Measurements from ENCODE around the gene SEC23A. TPM values are rescaled to one million over a fixed set of nuclear protein-coding genes. Genes with fewer than 3 reads are reported as not detected.
A peak's percentile ranks its signal among the peaks of the same experiment; 100 is the strongest.
"Not testable (repeated sequence)": the region's sequence is repeated elsewhere in the genome, so short reads cannot be mapped to it uniquely, and the experiment has no call there.

The SEC23A gene
- total RNA-seq, 5 donors from 2014 or later (not counting 1 experiment from before 2014, with no cell fraction given) = 42.5 to 58.2 (median 49.3) TPM

DNA sequence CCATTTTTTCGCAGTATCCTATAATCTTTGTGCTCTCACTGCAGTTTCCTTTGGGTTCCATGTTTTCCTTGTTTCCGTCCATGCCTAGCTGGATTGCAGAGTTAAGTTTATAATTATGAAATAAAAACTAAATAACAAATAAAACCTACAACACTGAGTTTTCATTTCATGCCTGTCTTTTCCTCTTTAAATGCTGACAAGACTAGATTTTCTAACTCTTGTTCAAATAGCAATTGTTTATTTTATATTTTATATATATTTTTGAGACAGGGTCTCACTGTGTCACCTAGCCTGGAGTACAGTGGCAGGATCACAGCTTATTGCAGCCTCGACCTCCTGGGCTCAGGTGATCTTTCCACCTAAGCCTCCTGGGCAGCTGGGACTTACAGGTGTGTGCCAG is 5.8 kb upstream of the SEC23A start:
- POLR2A ChIA-PET = interaction anchor here in 1 of 2 donors (0.7 kb wide), 1 partner anchor 22 kb away, joined by 3 read pairs; no protein-coding TSS in a partner anchor
- no peaks in the 10 kb centered on the region for H3K9me3 Mint-ChIP-seq
- H3K4me3 Mint-ChIP-seq = no peak overlapping the region
- peaks cover 0 to 4% of the 10 kb centered on the region in 2 donors for H3K27me3 Mint-ChIP-seq
- H3K4me1 Mint-ChIP-seq = peaks cover 7 to 20% (median 20%) of the 10 kb centered on the region in 3 donors
- no peak for ATAC-seq (replicated peaks in 1 of 4)
- Histone ChIP-seq H3K4me1 (ENCODE audit: control insufficient read depth in 1 of 2, extremely low read depth in 1 of 2, insufficient read depth in 2 of 2, low read length in 2 of 2) (peaks cover 5 to 8% of the 10 kb centered on the region in 2 experiments), H3K4me3 (ENCODE audit: control insufficient read depth in 1 of 2, extremely low read depth in 1 of 2, low read length in 1 of 2) (no peak overlapping the region), H3K9me3 (no peaks in the 10 kb centered on the region), H3K36me3 (ENCODE audit: control insufficient read depth in 2 of 2, extremely low read depth in 1 of 2, insufficient read depth in 1 of 2, low read length in 1 of 2) (no peaks in the 10 kb centered on the region), H3K27ac (ENCODE audit: low read length) (no peak overlapping the region), H3K27me3 (replicated peaks in 1 of 2; ENCODE audit: control insufficient read depth in 2 of 2, extremely low read depth in 1 of 2, insufficient read depth in 2 of 2, low read length in 1 of 2) (no peaks in the 10 kb centered on the region)
- CTCF ChIA-PET = no interaction called here
- WGBS (ENCODE audit: insufficient coverage) = 86% methylated on average over 1 of the region's 3 CpGs
- DNase-seq = no peak
- no peaks in the 10 kb centered on the region for H3K36me3 Mint-ChIP-seq
- no peak overlapping the region for H3K27ac Mint-ChIP-seq

DNA sequence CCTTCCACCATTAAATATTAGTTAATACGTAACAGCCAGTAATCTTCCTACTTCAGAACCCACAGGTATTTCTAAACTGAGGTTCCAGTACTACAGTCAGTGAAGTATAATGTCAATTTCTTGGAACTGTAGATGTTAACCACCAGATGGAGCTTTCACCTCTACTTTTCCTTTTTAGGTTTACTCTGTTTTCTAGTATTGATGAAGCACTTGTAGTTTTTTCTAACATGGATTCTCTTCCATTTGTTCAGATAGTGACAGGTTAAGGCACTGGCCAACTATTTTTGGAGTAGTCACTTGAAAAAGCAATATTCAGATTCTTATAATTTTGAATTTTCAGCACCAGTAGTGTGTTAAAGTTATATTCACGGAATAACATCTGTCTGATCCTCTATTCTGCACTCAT is 4.6 kb upstream of the SEC23A start:
- peak in 1 of 35 experiments; percentile 52 for DNase-seq

GRCh38 chr14:39104078-39104801 is 1.2 kb upstream of the SEC23A start:
- not testable (repeated sequence) for H3K27me3 ChIP-seq (replicated peaks in 1 of 2; ENCODE audit: control insufficient read depth in 2 of 2, extremely low read depth in 1 of 2, insufficient read depth in 2 of 2, low read length in 1 of 2); ATAC-seq (replicated peaks in 1 of 4); DNase-seq; H3K9me3 ChIP-seq; H3K9me3 Mint-ChIP-seq; H3K36me3 Mint-ChIP-seq; H3K27me3 Mint-ChIP-seq; H3K36me3 ChIP-seq (ENCODE audit: control insufficient read depth in 2 of 2, extremely low read depth in 1 of 2, insufficient read depth in 1 of 2, low read length in 1 of 2)
- H3K4me1 Mint-ChIP-seq = peaks cover 39 to 47% (median 42%) of the 10 kb centered on the region in 3 donors
- Histone ChIP-seq H3K27ac (ENCODE audit: low read length) (peak overlapping the region; percentile 93), H3K4me1 (ENCODE audit: control insufficient read depth in 1 of 2, extremely low read depth in 1 of 2, insufficient read depth in 2 of 2, low read length in 2 of 2) (peaks cover 11 to 24% of the 10 kb centered on the region in 2 experiments), H3K4me3 (ENCODE audit: control insufficient read depth in 1 of 2, extremely low read depth in 1 of 2, low read length in 1 of 2) (peak overlapping the region in 1 of 2 donors; percentile 82)
- WGBS (ENCODE audit: insufficient coverage) = 93% methylated on average over 10 of the region's 17 CpGs
- peak overlapping the region; percentile 96 to 98 for H3K27ac Mint-ChIP-seq
- ChIA-PET POLR2A (interaction anchor here (0.6 to 4.0 kb wide), 3 partner anchors 10 to 601 kb away, joined by 3 to 24 read pairs (median 4); partner anchors contain the start of gene GEMIN2 (in 1 of the 2)), CTCF (interaction anchor here in 1 of 2 donors (0.8 to 2.7 kb wide), 3 partner anchors 10 to 163 kb away, joined by 3 to 15 read pairs (median 4); partner anchors contain the start of gene GEMIN2)
- H3K4me3 Mint-ChIP-seq = peak overlapping the region; percentile 93 to 97 (median 95)

More for the DNA sequence above, 4.6 kb upstream of the SEC23A start:
- Mint-ChIP-seq H3K9me3 (no peaks in the 10 kb centered on the region), H3K27ac (no peak overlapping the region), H3K27me3 (peaks cover 0 to 4% of the 10 kb centered on the region in 2 donors), H3K4me1 (peaks cover 9 to 20% (median 19%) of the 10 kb centered on the region in 3 donors), H3K36me3 (no peaks in the 10 kb centered on the region), H3K4me3 (no peak overlapping the region)
- Histone ChIP-seq H3K27ac (ENCODE audit: low read length) (no peak overlapping the region), H3K4me3 (ENCODE audit: control insufficient read depth in 1 of 2, extremely low read depth in 1 of 2, low read length in 1 of 2) (no peak overlapping the region), H3K9me3 (no peaks in the 10 kb centered on the region), H3K4me1 (ENCODE audit: control insufficient read depth in 1 of 2, extremely low read depth in 1 of 2, insufficient read depth in 2 of 2, low read length in 2 of 2) (peaks cover 4 to 10% of the 10 kb centered on the region in 2 experiments), H3K36me3 (ENCODE audit: control insufficient read depth in 2 of 2, extremely low read depth in 1 of 2, insufficient read depth in 1 of 2, low read length in 1 of 2) (no peaks in the 10 kb centered on the region), H3K27me3 (replicated peaks in 1 of 2; ENCODE audit: control insufficient read depth in 2 of 2, extremely low read depth in 1 of 2, insufficient read depth in 2 of 2, low read length in 1 of 2) (no peaks in the 10 kb centered on the region)
- no CpG with 5 or more reads among the region's 2 CpGs for WGBS (ENCODE audit: insufficient coverage)
- CTCF ChIA-PET = interaction anchor here in 1 of 2 donors (0.6 to 1.7 kb wide), 3 partner anchors 122 to 319 kb away, joined by 4 to 6 read pairs (median 5); no protein-coding TSS in a partner anchor
- POLR2A ChIA-PET = interaction anchor here in 1 of 2 donors (1.0 kb wide), 1 partner anchor 9 kb away, joined by 4 read pairs; no protein-coding TSS in a partner anchor
- ATAC-seq (replicated peaks in 1 of 4) = no peak

GRCh38 chr14:39102265-39102968 is 618 bp downstream of the SEC23A start:
- DNase-seq (peak in 1 of 35 experiments; percentile 37), ATAC-seq (replicated peaks in 1 of 4) (peak; percentile 14 to 34 (median 29))

DNA sequence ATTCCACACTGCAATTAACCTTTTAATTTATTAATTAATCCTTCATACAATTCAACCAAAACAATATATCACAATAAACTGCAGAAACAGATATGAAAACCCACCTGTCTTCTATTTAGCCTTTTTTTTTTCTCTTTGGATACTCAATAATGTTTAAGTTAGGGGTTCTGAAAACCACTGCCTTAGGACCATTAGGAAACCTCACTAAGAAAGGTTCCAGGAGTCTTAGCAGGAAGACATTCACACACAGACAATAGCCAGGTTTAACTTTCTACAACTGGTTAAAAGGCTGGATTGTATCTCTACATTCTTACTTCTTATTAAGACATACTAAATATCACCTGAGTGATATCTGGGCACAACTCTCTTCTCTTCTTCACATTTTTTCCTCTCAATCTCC is 3.3 kb downstream of the SEC23A start:
- Mint-ChIP-seq H3K27ac (peak overlapping the region; percentile 12 to 13), H3K4me1 (peaks cover 57 to 58% (median 58%) of the 10 kb centered on the region in 3 donors), H3K27me3 (no peaks in the 10 kb centered on the region), H3K36me3 (peaks cover 3% of the 10 kb centered on the region), H3K9me3 (no peaks in the 10 kb centered on the region), H3K4me3 (peak overlapping the region in 2 of 3 donors; percentile 4 to 15)
- H3K27me3 ChIP-seq (replicated peaks in 1 of 2; ENCODE audit: control insufficient read depth in 2 of 2, extremely low read depth in 1 of 2, insufficient read depth in 2 of 2, low read length in 1 of 2) = no peaks in the 10 kb centered on the region
- no peak overlapping the region for H3K27ac ChIP-seq (ENCODE audit: low read length)
- POLR2A ChIA-PET = interaction anchor here in 1 of 2 donors (1.2 to 4.0 kb wide), 2 partner anchors 14 to 15 kb away, joined by 8 to 24 read pairs; partner anchors contain the start of gene GEMIN2
- ATAC-seq (replicated peaks in 1 of 4) (no peak), DNase-seq (no peak)
- H3K4me3 ChIP-seq (ENCODE audit: control insufficient read depth in 1 of 2, extremely low read depth in 1 of 2, low read length in 1 of 2) = no peak overlapping the region
- CTCF ChIA-PET = no interaction called here
- peaks cover 17 to 31% of the 10 kb centered on the region in 2 experiments for H3K4me1 ChIP-seq (ENCODE audit: control insufficient read depth in 1 of 2, extremely low read depth in 1 of 2, insufficient read depth in 2 of 2, low read length in 2 of 2)
- peaks cover 0 to 13% of the 10 kb centered on the region in 2 donors for H3K36me3 ChIP-seq (ENCODE audit: control insufficient read depth in 2 of 2, extremely low read depth in 1 of 2, insufficient read depth in 1 of 2, low read length in 1 of 2)
- H3K9me3 ChIP-seq = no peaks in the 10 kb centered on the region

More at GRCh38 chr14:39102265-39102968, 618 bp downstream of the SEC23A start:
- H3K9me3 ChIP-seq = no peaks in the 10 kb centered on the region
- Mint-ChIP-seq H3K9me3 (no peaks in the 10 kb centered on the region), H3K4me1 (peaks cover 48 to 52% (median 49%) of the 10 kb centered on the region in 3 donors), H3K27ac (peak overlapping the region; percentile 94), H3K36me3 (no peaks in the 10 kb centered on the region), H3K27me3 (no peaks in the 10 kb centered on the region), H3K4me3 (peak overlapping the region; percentile 93 to 97 (median 95))
- H3K27me3 ChIP-seq (replicated peaks in 1 of 2; ENCODE audit: control insufficient read depth in 2 of 2, extremely low read depth in 1 of 2, insufficient read depth in 2 of 2, low read length in 1 of 2) = no peaks in the 10 kb centered on the region
- 3% methylated on average over 14 of the region's 23 CpGs for WGBS (ENCODE audit: insufficient coverage)
- H3K36me3 ChIP-seq (ENCODE audit: control insufficient read depth in 2 of 2, extremely low read depth in 1 of 2, insufficient read depth in 1 of 2, low read length in 1 of 2) = no peaks in the 10 kb centered on the region
- peaks cover 13 to 31% of the 10 kb centered on the region in 2 experiments for H3K4me1 ChIP-seq (ENCODE audit: control insufficient read depth in 1 of 2, extremely low read depth in 1 of 2, insufficient read depth in 2 of 2, low read length in 2 of 2)
- CTCF ChIA-PET = interaction anchor here (0.6 to 2.7 kb wide), 7 partner anchors 11 to 68 kb away, joined by 3 to 15 read pairs (median 4); partner anchors contain the start of genes GEMIN2 (in 1 of the 2) and TRAPPC6B (in 1 of the 2)
- H3K4me3 ChIP-seq (ENCODE audit: control insufficient read depth in 1 of 2, extremely low read depth in 1 of 2, low read length in 1 of 2) = peak overlapping the region; percentile 61 to 82
- POLR2A ChIA-PET = interaction anchor here (0.5 to 4.0 kb wide), 9 partner anchors 12 to 127 kb away, joined by 3 to 24 read pairs (median 4); partner anchors contain the start of genes PNN (in 2 of the 2), GEMIN2 (in 1 of the 2) and TRAPPC6B (in 1 of the 2)
- H3K27ac ChIP-seq (ENCODE audit: low read length) = peak overlapping the region; percentile 93

Data from T-cell (primary cell).